CD4-positive, alpha-beta T cell treated with Interferon gamma for 1 hour (primary cell): ENCODE data around the gene NOP9.

Experiments
- DNase-seq: peaks from one replicate; pipeline ENCODE4 v3.0.0-alpha.2; 2020

The NOP9 gene

DNA sequence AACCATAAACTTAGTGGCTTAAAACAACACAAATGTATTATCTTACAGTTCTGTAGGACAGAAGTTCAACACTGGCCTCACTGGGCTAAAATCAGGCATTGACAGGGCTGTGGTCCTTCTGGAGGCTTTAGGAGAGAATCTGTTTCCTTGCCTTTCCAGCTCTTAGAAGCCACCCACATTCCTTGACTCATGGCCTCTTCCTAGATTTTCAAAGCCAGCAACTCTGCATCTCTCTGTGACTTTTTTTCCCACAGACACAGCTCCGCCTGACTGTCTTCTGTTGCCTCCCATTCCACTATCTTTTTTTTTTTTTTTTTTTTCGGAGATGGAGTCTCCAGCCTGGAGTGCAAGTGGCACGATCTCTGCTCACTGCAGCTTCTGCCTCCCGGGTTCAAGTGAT, 56.6 kb downstream of the NOP9 start:
- DNase-seq, result no peak
